ENCODE results near the gene DCLRE1B.

The DCLRE1B gene

DNA sequence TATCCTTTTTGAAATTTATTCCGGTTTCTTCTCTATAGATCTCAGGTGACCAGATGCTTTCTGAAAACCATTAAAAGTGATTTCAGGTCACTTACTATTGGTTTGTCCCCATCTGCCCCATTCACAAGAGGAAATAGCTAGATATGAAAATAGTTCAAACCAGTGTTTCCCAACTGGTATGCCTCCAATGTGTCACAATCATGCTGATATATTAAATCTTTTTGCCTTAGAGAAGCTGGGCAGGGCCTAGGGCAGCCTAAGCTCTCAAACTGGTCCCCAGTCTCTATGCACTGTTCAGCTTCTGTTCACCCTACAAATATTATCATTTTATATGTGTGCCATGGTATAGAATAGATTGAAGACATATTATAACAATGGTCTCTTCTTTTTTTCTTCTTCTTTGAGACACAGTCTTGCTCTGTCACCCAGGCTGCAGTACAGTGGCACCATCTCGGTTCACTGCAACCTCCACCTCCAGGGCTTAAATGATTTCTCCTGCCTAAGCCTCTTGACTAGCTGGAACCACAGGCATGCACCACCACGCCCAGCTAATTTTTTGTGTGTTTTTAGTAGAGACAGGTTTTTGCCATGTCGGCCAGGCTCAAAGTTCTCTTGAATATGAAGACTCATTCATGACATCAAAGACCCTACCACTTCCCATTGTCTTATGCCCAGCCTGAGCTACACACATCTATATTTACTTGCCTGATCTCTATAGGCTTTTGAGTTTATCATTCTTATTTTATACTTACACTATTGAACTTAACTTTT, 49.3 kb upstream of the DCLRE1B start:
- Histone ChIP-seq H3K27ac (ENCODE audit: extremely low read depth, low read depth, low read length) (no peak overlapping the region), H3K4me1 (ENCODE audit: control insufficient read depth, insufficient read depth, low read length) (no peaks in the 10 kb centered on the region), H3K4me3 (ENCODE audit: low read depth, low read length) (no peak overlapping the region), H3K36me3 (ENCODE audit: control insufficient read depth in 2 of 2, insufficient read depth in 1 of 2, low read length in 2 of 2) (no peaks in the 10 kb centered on the region), H3K9me3 (ENCODE audit: control insufficient read depth, insufficient read depth, low read depth, low read length) (no peaks in the 10 kb centered on the region)
- ChIA-PET POLR2A (no interaction called here), CTCF (interaction anchor here (0.6 to 0.9 kb wide), 3 partner anchors 12 to 21 kb away, joined by 3 to 4 read pairs (median 3); no protein-coding TSS in a partner anchor)
- TF ChIP-seq ZNF175 (tag by site-specific recombination; IDR thresholded peaks at IDR 0.05): no peak
- TF ChIP-seq, protein P1, sequence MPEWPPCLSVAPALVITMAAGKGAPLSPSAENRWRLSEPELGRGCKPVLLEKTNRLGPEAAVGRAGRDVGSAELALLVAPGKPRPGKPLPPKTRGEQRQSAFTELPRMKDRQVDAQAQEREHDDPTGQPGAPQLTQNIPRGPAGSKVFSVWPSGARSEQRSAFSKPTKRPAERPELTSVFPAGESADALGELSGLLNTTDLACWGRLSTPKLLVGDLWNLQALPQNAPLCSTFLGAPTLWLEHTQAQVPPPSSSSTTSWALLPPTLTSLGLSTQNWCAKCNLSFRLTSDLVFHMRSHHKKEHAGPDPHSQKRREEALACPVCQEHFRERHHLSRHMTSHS (tag by site-specific recombination; IDR thresholded peaks at IDR 0.05): no peak
- TF ChIP-seq ZNF391 (tag by site-specific recombination; IDR thresholded peaks at IDR 0.05; ENCODE audit: borderline replicate concordance, low read depth): no peak
- TF ChIP-seq ZBTB7A (tag by site-specific recombination; IDR thresholded peaks at IDR 0.05; ENCODE audit: low read depth): no peak
- TF ChIP-seq, protein P2, sequence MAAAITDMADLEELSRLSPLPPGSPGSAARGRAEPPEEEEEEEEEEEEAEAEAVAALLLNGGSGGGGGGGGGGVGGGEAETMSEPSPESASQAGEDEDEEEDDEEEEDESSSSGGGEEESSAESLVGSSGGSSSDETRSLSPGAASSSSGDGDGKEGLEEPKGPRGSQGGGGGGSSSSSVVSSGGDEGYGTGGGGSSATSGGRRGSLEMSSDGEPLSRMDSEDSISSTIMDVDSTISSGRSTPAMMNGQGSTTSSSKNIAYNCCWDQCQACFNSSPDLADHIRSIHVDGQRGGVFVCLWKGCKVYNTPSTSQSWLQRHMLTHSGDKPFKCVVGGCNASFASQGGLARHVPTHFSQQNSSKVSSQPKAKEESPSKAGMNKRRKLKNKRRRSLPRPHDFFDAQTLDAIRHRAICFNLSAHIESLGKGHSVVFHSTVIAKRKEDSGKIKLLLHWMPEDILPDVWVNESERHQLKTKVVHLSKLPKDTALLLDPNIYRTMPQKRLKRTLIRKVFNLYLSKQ (tag by site-specific recombination; IDR thresholded peaks at IDR 0.05; ENCODE audit: borderline replicate concordance): no peak
- TF ChIP-seq MYNN (tag by site-specific recombination; IDR thresholded peaks at IDR 0.05; ENCODE audit: borderline replicate concordance): no peak
- TF ChIP-seq ZNF112 (tag by site-specific recombination; IDR thresholded peaks at IDR 0.05): no peak
- TF ChIP-seq, protein P3, sequence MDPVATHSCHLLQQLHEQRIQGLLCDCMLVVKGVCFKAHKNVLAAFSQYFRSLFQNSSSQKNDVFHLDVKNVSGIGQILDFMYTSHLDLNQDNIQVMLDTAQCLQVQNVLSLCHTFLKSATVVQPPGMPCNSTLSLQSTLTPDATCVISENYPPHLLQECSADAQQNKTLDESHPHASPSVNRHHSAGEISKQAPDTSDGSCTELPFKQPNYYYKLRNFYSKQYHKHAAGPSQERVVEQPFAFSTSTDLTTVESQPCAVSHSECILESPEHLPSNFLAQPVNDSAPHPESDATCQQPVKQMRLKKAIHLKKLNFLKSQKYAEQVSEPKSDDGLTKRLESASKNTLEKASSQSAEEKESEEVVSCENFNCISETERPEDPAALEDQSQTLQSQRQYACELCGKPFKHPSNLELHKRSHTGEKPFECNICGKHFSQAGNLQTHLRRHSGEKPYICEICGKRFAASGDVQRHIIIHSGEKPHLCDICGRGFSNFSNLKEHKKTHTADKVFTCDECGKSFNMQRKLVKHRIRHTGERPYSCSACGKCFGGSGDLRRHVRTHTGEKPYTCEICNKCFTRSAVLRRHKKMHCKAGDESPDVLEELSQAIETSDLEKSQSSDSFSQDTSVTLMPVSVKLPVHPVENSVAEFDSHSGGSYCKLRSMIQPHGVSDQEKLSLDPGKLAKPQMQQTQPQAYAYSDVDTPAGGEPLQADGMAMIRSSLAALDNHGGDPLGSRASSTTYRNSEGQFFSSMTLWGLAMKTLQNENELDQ (tag by site-specific recombination; IDR thresholded peaks at IDR 0.05; ENCODE audit: low read depth): no peak
- no peak for TF ChIP-seq ZNF660 (tag by site-specific recombination; IDR thresholded peaks at IDR 0.05)
- TF ChIP-seq ZNF658 (tag by site-specific recombination; IDR thresholded peaks at IDR 0.05): no peak
- no peak for TF ChIP-seq ZNF707 (tag by site-specific recombination; IDR thresholded peaks at IDR 0.05)
- TF ChIP-seq ZNF624 (tag by site-specific recombination; IDR thresholded peaks at IDR 0.05): no peak
- no peak for TF ChIP-seq ZNF157 (tag by site-specific recombination; IDR thresholded peaks at IDR 0.05)
- TF ChIP-seq SETDB1 (IDR thresholded peaks at IDR 0.05; ENCODE audit: insufficient read length, low read length): no peak
- TF ChIP-seq, protein P4, sequence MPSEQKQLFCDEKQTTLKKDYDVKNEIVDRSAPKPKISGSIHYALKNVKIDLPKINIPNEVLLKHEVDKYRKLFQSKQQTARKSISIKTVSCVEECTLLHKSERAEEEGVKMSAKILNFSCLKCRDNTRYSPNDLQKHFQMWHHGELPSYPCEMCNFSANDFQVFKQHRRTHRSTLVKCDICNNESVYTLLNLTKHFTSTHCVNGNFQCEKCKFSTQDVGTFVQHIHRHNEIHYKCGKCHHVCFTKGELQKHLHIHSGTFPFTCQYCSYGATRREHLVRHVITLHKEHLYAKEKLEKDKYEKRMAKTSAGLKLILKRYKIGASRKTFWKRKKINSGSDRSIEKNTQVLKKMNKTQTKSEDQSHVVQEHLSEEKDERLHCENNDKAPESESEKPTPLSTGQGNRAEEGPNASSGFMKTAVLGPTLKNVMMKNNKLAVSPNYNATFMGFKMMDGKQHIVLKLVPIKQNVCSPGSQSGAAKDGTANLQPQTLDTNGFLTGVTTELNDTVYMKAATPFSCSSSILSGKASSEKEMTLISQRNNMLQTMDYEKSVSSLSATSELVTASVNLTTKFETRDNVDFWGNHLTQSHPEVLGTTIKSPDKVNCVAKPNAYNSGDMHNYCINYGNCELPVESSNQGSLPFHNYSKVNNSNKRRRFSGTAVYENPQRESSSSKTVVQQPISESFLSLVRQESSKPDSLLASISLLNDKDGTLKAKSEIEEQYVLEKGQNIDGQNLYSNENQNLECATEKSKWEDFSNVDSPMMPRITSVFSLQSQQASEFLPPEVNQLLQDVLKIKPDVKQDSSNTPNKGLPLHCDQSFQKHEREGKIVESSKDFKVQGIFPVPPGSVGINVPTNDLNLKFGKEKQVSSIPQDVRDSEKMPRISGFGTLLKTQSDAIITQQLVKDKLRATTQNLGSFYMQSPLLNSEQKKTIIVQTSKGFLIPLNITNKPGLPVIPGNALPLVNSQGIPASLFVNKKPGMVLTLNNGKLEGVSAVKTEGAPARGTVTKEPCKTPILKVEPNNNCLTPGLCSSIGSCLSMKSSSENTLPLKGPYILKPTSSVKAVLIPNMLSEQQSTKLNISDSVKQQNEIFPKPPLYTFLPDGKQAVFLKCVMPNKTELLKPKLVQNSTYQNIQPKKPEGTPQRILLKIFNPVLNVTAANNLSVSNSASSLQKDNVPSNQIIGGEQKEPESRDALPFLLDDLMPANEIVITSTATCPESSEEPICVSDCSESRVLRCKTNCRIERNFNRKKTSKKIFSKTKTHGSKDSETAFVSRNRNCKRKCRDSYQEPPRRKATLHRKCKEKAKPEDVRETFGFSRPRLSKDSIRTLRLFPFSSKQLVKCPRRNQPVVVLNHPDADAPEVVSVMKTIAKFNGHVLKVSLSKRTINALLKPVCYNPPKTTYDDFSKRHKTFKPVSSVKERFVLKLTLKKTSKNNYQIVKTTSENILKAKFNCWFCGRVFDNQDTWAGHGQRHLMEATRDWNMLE (tag by site-specific recombination; conservative IDR thresholded peaks at IDR 0.05; ENCODE audit: low read depth): no peak
- TF ChIP-seq ZNF23 (tag by site-specific recombination; IDR thresholded peaks at IDR 0.05; ENCODE audit: borderline replicate concordance): no peak
- TF ChIP-seq ZNF777 (tag by site-specific recombination; IDR thresholded peaks at IDR 0.05; ENCODE audit: borderline replicate concordance): no peak
- no peak for TF ChIP-seq ZNF830 (tag by site-specific recombination; IDR thresholded peaks at IDR 0.05; ENCODE audit: low read depth)

Measured in HEK293 (cell line).